ENCODE results near the gene DUSP22.
A peak's percentile ranks its signal among the peaks of the same experiment; 100 is the strongest.

DNA sequence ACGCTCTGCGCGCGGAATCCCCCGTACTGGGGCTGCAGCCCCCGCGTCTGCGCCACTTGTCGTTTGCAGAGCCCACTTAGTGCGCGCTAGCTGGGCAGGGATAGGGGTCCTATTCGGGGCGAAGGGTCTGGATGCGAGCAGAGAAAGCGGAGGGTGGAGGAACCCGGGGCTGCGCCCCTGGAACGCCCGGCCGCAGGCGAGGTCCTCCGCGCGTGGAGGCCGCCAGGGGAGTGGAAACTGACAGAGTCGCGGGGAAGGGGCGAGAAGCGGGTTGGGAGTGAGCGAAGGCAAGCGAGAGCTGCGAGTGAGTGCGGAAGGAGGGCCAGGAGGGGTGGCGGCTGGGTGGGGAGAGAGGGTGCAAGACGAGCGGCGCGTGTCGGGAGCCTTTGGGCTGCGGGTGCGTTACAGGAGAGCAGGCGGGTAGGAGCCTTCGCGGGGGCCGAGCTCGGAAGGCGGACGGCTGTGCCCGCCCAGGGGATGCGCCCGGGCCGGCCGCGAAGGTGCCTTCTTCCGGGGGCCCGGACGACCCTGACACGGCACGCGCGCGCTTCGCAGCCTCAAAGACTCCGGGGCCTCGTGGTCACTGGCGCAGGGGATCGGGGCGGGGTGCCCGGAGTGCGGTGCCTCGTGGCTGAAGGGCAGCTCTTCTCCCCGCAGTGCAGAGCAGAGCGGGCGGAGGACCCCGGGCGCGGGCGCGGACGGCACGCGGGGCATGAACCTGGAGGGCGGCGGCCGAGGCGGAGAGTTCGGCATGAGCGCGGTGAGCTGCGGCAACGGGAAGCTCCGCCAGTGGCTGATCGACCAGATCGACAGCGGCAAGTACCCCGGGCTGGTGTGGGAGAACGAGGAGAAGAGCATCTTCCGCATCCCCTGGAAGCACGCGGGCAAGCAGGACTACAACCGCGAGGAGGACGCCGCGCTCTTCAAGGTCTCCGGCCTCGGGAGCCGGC is 100.4 kb downstream of the DUSP22 start:
- TF ChIP-seq, protein P1, sequence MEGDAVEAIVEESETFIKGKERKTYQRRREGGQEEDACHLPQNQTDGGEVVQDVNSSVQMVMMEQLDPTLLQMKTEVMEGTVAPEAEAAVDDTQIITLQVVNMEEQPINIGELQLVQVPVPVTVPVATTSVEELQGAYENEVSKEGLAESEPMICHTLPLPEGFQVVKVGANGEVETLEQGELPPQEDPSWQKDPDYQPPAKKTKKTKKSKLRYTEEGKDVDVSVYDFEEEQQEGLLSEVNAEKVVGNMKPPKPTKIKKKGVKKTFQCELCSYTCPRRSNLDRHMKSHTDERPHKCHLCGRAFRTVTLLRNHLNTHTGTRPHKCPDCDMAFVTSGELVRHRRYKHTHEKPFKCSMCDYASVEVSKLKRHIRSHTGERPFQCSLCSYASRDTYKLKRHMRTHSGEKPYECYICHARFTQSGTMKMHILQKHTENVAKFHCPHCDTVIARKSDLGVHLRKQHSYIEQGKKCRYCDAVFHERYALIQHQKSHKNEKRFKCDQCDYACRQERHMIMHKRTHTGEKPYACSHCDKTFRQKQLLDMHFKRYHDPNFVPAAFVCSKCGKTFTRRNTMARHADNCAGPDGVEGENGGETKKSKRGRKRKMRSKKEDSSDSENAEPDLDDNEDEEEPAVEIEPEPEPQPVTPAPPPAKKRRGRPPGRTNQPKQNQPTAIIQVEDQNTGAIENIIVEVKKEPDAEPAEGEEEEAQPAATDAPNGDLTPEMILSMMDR (conservative IDR thresholded peaks at IDR 0.05; ENCODE audit: low read depth, low read length): no peak
- peak; percentile 70 for TF ChIP-seq EZH2 (IDR thresholded peaks at IDR 0.05; ENCODE audit: borderline replicate concordance, low read depth, low read length, poor library complexity, severe bottlenecking)
